ENCODE results near the gene SURF6. TPM values are rescaled to one million over a fixed set of nuclear protein-coding genes. Genes with fewer than 3 reads are reported as not detected.

Gene SURF6
- total RNA-seq, 2 experiments from 2014 or later, result 15.1 to 15.9 TPM

GRCh38 chr9:133305731-133306130, 30.3 kb downstream of the SURF6 start:
- CTCF ChIA-PET, result interaction anchor here (0.5 kb wide), 1 partner anchor 605 kb away, joined by 3 read pairs; no protein-coding TSS in a partner anchor
- Histone ChIP-seq H3K27ac (ENCODE audit: low read depth in 1 of 2, low read length in 2 of 2) (no peak overlapping the region), H3K27me3 (ENCODE audit: control insufficient read depth in 1 of 2, insufficient read depth in 2 of 2, low read length in 2 of 2) (no peaks in the 10 kb centered on the region), H3K9me3 (ENCODE audit: control insufficient read depth in 1 of 2, insufficient read depth in 1 of 2, low read length in 2 of 2) (no peaks in the 10 kb centered on the region), H3K4me3 (ENCODE audit: low read length) (no peak overlapping the region), H3K4me1 (ENCODE audit: insufficient read depth, low read length) (no peaks in the 10 kb centered on the region), H3K36me3 (ENCODE audit: insufficient read depth, low read length) (no peaks in the 10 kb centered on the region)
- no peak overlapping the region for H3K27ac Mint-ChIP-seq
- intact Hi-C loops (cut with DNase I, micrococcal nuclease), result no loop called here
- ATAC-seq (ENCODE audit: poor library complexity) (no peak), DNase-seq (no peak)
- no peaks in the 10 kb centered on the region for H3K27me3 Mint-ChIP-seq
- H3K9me3 Mint-ChIP-seq, result no peaks in the 10 kb centered on the region
- H3K4me1 Mint-ChIP-seq (ENCODE audit: low read depth), result no peaks in the 10 kb centered on the region
- TF ChIP-seq, protein P1, sequence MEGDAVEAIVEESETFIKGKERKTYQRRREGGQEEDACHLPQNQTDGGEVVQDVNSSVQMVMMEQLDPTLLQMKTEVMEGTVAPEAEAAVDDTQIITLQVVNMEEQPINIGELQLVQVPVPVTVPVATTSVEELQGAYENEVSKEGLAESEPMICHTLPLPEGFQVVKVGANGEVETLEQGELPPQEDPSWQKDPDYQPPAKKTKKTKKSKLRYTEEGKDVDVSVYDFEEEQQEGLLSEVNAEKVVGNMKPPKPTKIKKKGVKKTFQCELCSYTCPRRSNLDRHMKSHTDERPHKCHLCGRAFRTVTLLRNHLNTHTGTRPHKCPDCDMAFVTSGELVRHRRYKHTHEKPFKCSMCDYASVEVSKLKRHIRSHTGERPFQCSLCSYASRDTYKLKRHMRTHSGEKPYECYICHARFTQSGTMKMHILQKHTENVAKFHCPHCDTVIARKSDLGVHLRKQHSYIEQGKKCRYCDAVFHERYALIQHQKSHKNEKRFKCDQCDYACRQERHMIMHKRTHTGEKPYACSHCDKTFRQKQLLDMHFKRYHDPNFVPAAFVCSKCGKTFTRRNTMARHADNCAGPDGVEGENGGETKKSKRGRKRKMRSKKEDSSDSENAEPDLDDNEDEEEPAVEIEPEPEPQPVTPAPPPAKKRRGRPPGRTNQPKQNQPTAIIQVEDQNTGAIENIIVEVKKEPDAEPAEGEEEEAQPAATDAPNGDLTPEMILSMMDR (IDR thresholded peaks at IDR 0.05), result no peak
- H3K36me3 Mint-ChIP-seq (ENCODE audit: low read depth), result no peaks in the 10 kb centered on the region
- no peak overlapping the region for H3K4me3 Mint-ChIP-seq
- POLR2A ChIA-PET, result no interaction called here

DNA sequence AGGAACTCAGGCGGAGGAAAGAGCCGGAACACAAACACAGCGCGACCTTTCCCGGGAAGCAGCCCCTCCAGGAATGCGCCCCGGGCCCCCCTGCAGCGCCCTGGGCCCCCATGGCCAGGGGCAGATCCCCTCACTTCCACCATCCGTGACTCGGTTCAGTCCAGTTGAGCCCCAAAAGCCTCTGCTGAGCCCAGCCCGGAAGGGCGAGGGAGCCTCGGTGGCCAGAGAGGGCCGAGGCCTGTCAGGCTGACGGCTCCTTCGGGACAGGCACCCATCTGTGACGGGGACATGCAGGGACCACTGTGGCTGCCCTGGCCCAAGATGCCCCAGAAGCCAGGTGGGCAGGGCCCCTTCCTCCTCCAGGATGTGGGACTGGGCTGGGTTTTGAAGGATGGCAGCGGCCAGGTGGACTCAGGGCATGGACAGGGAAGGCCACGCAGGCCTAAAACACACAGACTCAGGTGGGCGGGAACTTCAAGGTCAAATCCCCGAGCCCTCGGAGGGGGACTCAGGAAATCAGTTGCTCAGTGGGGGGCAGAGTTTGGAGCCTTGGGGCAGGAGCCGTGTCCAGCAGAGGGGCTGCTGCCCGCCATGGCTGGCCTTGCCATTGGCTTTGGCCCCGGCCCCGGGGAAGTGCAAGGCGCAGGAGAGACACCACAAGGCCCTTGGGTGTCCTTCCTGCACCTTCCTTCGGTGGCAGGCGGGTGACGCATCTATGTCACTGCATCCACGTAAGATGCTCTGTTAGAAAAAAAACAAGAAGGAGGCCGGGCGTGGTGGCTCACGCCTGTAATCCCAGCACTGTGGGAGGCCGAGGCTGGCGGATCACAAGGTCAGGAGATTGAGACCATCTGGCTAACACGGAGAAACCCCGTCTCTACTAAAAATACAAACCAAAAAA, 31.3 kb downstream of the SURF6 start:
- intact Hi-C loops (cut with DNase I, micrococcal nuclease), result no loop called here
- POLR2A ChIA-PET, result no interaction called here

DNA sequence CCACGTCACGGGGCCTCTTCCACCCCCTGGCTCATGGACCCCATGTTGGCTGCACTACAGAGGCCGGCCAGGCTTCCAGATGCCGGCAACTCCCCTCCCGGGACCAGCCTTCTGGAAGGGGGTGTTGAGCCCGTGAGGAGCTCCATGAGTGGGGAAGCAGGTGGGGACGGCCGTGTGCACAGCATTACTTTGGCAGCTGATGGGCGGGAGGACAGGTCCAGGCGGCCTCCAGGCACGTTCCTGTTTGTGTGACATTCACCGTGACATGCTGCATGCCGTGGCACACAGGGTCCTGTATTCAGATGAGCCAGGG, 31.9 kb downstream of the SURF6 start:
- Histone ChIP-seq H3K36me3 (ENCODE audit: insufficient read depth, low read length) (no peaks in the 10 kb centered on the region), H3K9me3 (ENCODE audit: control insufficient read depth in 1 of 2, insufficient read depth in 1 of 2, low read length in 2 of 2) (no peaks in the 10 kb centered on the region), H3K4me1 (ENCODE audit: insufficient read depth, low read length) (no peaks in the 10 kb centered on the region), H3K27me3 (ENCODE audit: control insufficient read depth in 1 of 2, insufficient read depth in 2 of 2, low read length in 2 of 2) (no peaks in the 10 kb centered on the region), H3K27ac (ENCODE audit: low read depth in 1 of 2, low read length in 2 of 2) (no peak overlapping the region), H3K4me3 (ENCODE audit: low read length) (no peak overlapping the region)
- no peaks in the 10 kb centered on the region for H3K36me3 Mint-ChIP-seq (ENCODE audit: low read depth)
- H3K9me3 Mint-ChIP-seq, result no peaks in the 10 kb centered on the region
- TF ChIP-seq, protein P1 (IDR thresholded peaks at IDR 0.05), result no peak
- ChIA-PET CTCF (no interaction called here), POLR2A (no interaction called here)
- H3K27ac Mint-ChIP-seq, result no peak overlapping the region
- no peak for DNase-seq
- intact Hi-C loops (cut with DNase I, micrococcal nuclease), result no loop called here
- H3K4me3 Mint-ChIP-seq, result no peak overlapping the region
- ATAC-seq (ENCODE audit: poor library complexity), result no peak
- H3K4me1 Mint-ChIP-seq (ENCODE audit: low read depth), result no peaks in the 10 kb centered on the region
- no peaks in the 10 kb centered on the region for H3K27me3 Mint-ChIP-seq

More for the DNA sequence above, 31.3 kb downstream of the SURF6 start:
- ATAC-seq (ENCODE audit: poor library complexity), result no peak
- Histone ChIP-seq H3K9me3 (ENCODE audit: control insufficient read depth in 1 of 2, insufficient read depth in 1 of 2, low read length in 2 of 2) (no peaks in the 10 kb centered on the region), H3K27me3 (ENCODE audit: control insufficient read depth in 1 of 2, insufficient read depth in 2 of 2, low read length in 2 of 2) (no peaks in the 10 kb centered on the region), H3K36me3 (ENCODE audit: insufficient read depth, low read length) (no peaks in the 10 kb centered on the region), H3K4me3 (ENCODE audit: low read length) (no peak overlapping the region), H3K4me1 (ENCODE audit: insufficient read depth, low read length) (no peaks in the 10 kb centered on the region), H3K27ac (ENCODE audit: low read depth in 1 of 2, low read length in 2 of 2) (no peak overlapping the region)
- Mint-ChIP-seq H3K27ac (no peak overlapping the region), H3K27me3 (no peaks in the 10 kb centered on the region), H3K36me3 (ENCODE audit: low read depth) (no peaks in the 10 kb centered on the region), H3K9me3 (no peaks in the 10 kb centered on the region), H3K4me3 (no peak overlapping the region), H3K4me1 (ENCODE audit: low read depth) (no peaks in the 10 kb centered on the region)
- peak in 1 of 14 experiments; percentile 29 for DNase-seq
- TF ChIP-seq, protein P1 (IDR thresholded peaks at IDR 0.05), result no peak
- CTCF ChIA-PET, result no interaction called here
